Measurements from ENCODE around the gene SHISAL1.

SHISAL1 gene

GRCh38 chr22:44219101-44219870 lies 93.5 kb downstream of the SHISAL1 start:
- FAIRE-seq, result no peak
- no peak for TF ChIP-seq CTCF (IDR thresholded peaks at IDR 0.05; ENCODE audit: insufficient read depth, missing control alignments)
- DNase-seq (ENCODE audit: insufficient read length, low spot score), result no peak

GRCh38 chr22:44218071-44218470 lies 94.7 kb downstream of the SHISAL1 start:
- DNase-seq (ENCODE audit: insufficient read length, low spot score) (no peak), FAIRE-seq (no peak)
- no peak for TF ChIP-seq CTCF (IDR thresholded peaks at IDR 0.05; ENCODE audit: insufficient read depth, missing control alignments)

- no peak for FAIRE-seq
- DNase-seq (ENCODE audit: insufficient read length, low spot score), result no peak
- no peak for TF ChIP-seq CTCF (IDR thresholded peaks at IDR 0.05; ENCODE audit: insufficient read depth, missing control alignments)
Measured at GRCh38 chr22:44217346-44217745, 95.4 kb downstream of the SHISAL1 start.

GRCh38 chr22:44215287-44215686 lies 97.5 kb downstream of the SHISAL1 start:
- FAIRE-seq, result no peak

GRCh38 chr22:44214764-44215163 lies 98.0 kb downstream of the SHISAL1 start:
- no peak for TF ChIP-seq CTCF (IDR thresholded peaks at IDR 0.05; ENCODE audit: insufficient read depth, missing control alignments)
- FAIRE-seq, result no peak
- DNase-seq (ENCODE audit: insufficient read length, low spot score), result no peak

More at GRCh38 chr22:44215287-44215686, 97.5 kb downstream of the SHISAL1 start:
- DNase-seq (ENCODE audit: insufficient read length, low spot score), result no peak
- TF ChIP-seq CTCF (IDR thresholded peaks at IDR 0.05; ENCODE audit: insufficient read depth, missing control alignments), result no peak

- no peak for DNase-seq (ENCODE audit: insufficient read length, low spot score)
- no peak for TF ChIP-seq CTCF (IDR thresholded peaks at IDR 0.05; ENCODE audit: insufficient read depth, missing control alignments)
Measured at GRCh38 chr22:44214187-44214586, 98.6 kb downstream of the SHISAL1 start.

GRCh38 chr22:44213489-44214043 lies 99.2 kb downstream of the SHISAL1 start:
- TF ChIP-seq CTCF (IDR thresholded peaks at IDR 0.05; ENCODE audit: insufficient read depth, missing control alignments), result no peak
- FAIRE-seq (no peak), DNase-seq (ENCODE audit: insufficient read length, low spot score) (no peak)

More at GRCh38 chr22:44214187-44214586, 98.6 kb downstream of the SHISAL1 start:
- no peak for FAIRE-seq
